Transverse colon (tissue), 4 donors: ENCODE results near the gene AGPAT4. TPM values are rescaled to one million over a fixed set of nuclear protein-coding genes. Genes with fewer than 3 reads are reported as not detected.
"Not testable (repeated sequence)": the region's sequence is repeated elsewhere in the genome, so short reads cannot be mapped to it uniquely, and the experiment has no call there.

Source experiments
- DNase-seq: peaks from one replicate; pipeline ENCODE4 v3.0.0-alpha.2; 2019
- H3K27ac ChIP-seq, 4 donors: fragments of 200-600 bp; sonication (generic); 2 replicates each; pipeline ENCODE4 v1.5.1; 2016 to 2018; ENCODE audit warnings: inconsistent platforms in 4 of 4
- H3K27me3 ChIP-seq: fragments of 200-600 bp; sonication (generic); 2 replicates; pipeline ENCODE4 v1.5.1; 2017; ENCODE audit warnings: inconsistent platforms
- H3K36me3 ChIP-seq, 4 donors: fragments of 200-600 bp; sonication (generic); 2 replicates each; pipeline ENCODE4 v1.5.1; 2017 to 2019; ENCODE audit warnings: inconsistent platforms in 4 of 4
- H3K4me1 ChIP-seq, 4 donors: fragments of 200-600 bp; sonication (generic); 2 replicates each; pipeline ENCODE4 v1.5.1; 2017 to 2020; ENCODE audit warnings: inconsistent platforms in 4 of 4
- H3K4me3 ChIP-seq, 4 donors: fragments of 200-600 bp; sonication (generic); 1 replicate in 1 of 4; 2 replicates in 3 of 4; pipeline versions ENCODE4 v1.5.1 to v1.6.1; 2017 to 2019; ENCODE audit warnings: inconsistent platforms in 4 of 4
- H3K9me3 ChIP-seq, 2 donors: fragments of 200-600 bp; sonication (generic); 2 replicates each; pipeline ENCODE4 v1.5.1; 2017 to 2019; ENCODE audit warnings: inconsistent platforms in 2 of 2
- EP300 ChIP-seq: sonication (generic); formaldehyde crosslinking; IDR thresholded peaks from one replicate; pipeline ENCODE4 v1.6.1; 2017; ENCODE audit warnings: antibody characterized with exemption, low read depth
- POLR2A ChIP-seq: fragments of 450-650 bp; IDR thresholded peaks from one replicate; pipeline ENCODE4 v1.6.1; 2016; ENCODE audit warnings: antibody characterized with exemption, mild to moderate bottlenecking, moderate library complexity
- POLR2AphosphoS5 ChIP-seq, 3 donors: sonication (generic); formaldehyde crosslinking; IDR thresholded peaks; one replicate each; pipeline ENCODE4 v1.6.1; 2016; ENCODE audit warnings: antibody characterized with exemption in 3 of 3
- WGBS, 2 donors: methylation state at CpG; one replicate each; pipeline ENCODE4 v1.1.5; 2018; ENCODE audit warnings: low coverage in 1 of 2; 5-methylcytosine and 5-hydroxymethylcytosine counted together
- in situ Hi-C, 4 donors: fragments of 200-750 bp; cut with MboI; loops; one replicate each; pipeline versions ENCODE4 v1.15.0 to v1.15.1; 2017; ENCODE audit warnings: low sequenced_read_pairs in 3 of 4, low pct_ligation_motif_present in 1 of 4, low pct_unique_long_range_greater_than_20kb in 1 of 4
- intact Hi-C: fragments of 100-400 bp; cut with DNase I; formaldehyde crosslinking; loops from one replicate; pipeline ENCODE4 v1.15.1; 2023; ENCODE audit warnings: low total_unique reads
- total RNA-seq, 4 donors: library from RNA; depleted of rRNA; stranded (reverse); fragments of >200 nt; gene quantifications; one replicate each; pipeline ENCODE4 v1.1.0, GENCODE V29; 2016
- TF ChIP-seq, protein P1 (sequence below), 5 experiments: fragments of 200-600 bp in 3 of 5; fragments of 450-650 bp in 2 of 5; sonication (generic) in 3 of 5; IDR thresholded peaks; 1 replicate in 2 of 5; 2 replicates in 3 of 5; pipeline ENCODE4 v1.5.1; 2016 to 2017; ENCODE audit warnings: antibody characterized with exemption in 5 of 5, inconsistent platforms in 3 of 5, mild to moderate bottlenecking in 2 of 5, moderate library complexity in 1 of 5

The AGPAT4 gene
- total RNA-seq, 4 donors from 2014 or later = 2.2 to 6.4 (median 4.4) TPM

DNA sequence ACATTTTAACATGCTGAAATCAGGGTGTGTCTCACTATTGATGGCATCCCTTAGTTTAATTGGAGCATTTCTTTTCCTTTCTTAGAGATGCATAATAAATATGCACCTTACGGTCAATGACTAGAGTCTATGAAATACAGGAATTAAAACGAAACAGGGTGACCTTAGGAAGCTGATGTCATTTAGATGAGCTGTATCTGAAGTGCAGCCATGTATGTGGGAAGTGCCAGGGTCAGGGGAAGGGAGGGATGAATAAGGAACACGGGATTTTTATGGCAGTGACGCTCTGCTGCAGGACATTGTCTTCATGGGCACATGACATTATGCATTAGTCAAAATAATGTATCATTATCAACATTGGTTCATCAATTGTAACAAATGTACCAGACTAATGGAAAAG is 84.0 kb downstream of the AGPAT4 start:
- H3K27ac ChIP-seq = no peak overlapping the region
- H3K4me3 ChIP-seq = no peak overlapping the region
- in situ Hi-C loops = no loop called here
- H3K36me3 ChIP-seq = no peaks in the 10 kb centered on the region
- no peaks in the 10 kb centered on the region for H3K27me3 ChIP-seq
- no peaks in the 10 kb centered on the region for H3K9me3 ChIP-seq
- 63 to 78% methylated on average over 4 of the region's 4 CpGs for WGBS, 2 donors
- no peaks in the 10 kb centered on the region for H3K4me1 ChIP-seq
- intact Hi-C loops = no loop called here
- no peak for DNase-seq
- TF ChIP-seq, protein P1, sequence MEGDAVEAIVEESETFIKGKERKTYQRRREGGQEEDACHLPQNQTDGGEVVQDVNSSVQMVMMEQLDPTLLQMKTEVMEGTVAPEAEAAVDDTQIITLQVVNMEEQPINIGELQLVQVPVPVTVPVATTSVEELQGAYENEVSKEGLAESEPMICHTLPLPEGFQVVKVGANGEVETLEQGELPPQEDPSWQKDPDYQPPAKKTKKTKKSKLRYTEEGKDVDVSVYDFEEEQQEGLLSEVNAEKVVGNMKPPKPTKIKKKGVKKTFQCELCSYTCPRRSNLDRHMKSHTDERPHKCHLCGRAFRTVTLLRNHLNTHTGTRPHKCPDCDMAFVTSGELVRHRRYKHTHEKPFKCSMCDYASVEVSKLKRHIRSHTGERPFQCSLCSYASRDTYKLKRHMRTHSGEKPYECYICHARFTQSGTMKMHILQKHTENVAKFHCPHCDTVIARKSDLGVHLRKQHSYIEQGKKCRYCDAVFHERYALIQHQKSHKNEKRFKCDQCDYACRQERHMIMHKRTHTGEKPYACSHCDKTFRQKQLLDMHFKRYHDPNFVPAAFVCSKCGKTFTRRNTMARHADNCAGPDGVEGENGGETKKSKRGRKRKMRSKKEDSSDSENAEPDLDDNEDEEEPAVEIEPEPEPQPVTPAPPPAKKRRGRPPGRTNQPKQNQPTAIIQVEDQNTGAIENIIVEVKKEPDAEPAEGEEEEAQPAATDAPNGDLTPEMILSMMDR (IDR thresholded peaks at IDR 0.05) = no peak
- TF ChIP-seq POLR2A (no peak), POLR2AphosphoS5 (IDR thresholded peaks at IDR 0.05) (no peak), EP300 (no peak)

DNA sequence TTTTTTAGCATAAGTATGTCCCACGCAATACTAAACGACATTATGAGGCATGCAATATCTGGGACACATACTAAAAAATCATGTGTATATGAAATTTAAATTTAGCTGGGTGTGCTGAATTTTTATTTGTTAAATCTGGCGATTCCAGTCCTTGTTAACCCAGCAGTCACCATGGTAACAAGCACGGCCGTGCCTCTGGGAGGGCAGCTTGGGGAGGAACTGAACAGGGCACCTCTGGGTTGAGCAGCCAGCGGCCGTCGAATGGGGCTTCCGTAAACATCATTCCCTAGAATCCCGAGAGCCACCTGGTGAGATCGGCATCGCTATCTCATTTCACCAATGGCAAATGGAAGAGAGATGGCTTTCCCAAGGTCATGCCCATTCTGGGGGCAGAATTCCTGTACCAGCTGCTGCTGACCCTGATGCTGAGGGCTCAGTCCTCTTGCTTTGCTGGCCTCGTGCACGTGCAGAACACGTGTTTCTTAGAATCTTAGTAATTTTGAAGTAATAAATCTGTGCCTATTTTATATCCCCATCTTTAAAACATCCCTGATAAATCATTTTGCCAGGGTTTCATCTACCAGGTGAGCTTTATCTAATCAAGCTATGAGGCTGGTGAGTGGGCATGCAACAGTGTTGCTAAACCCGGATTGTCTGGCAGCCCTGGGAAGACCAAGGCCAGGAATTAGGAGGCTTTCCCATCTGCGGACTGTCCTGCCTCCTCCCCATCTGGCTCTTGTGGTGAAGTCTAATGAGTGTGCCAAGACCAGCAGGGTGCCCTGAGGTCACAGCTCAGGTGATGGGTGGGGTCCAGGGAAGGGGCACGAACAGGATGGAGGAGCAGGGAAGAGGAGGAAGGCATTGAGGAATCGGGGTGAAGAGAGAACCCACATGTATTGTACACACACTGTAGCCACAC is 85.1 kb downstream of the AGPAT4 start:
- Histone ChIP-seq H3K4me1 (no peaks in the 10 kb centered on the region), H3K36me3 (no peaks in the 10 kb centered on the region), H3K4me3 (no peak overlapping the region), H3K9me3 (no peaks in the 10 kb centered on the region), H3K27ac (no peak overlapping the region), H3K27me3 (no peaks in the 10 kb centered on the region)
- in situ Hi-C loops = no loop called here
- intact Hi-C loops = no loop called here
- no peak for TF ChIP-seq POLR2AphosphoS5 (IDR thresholded peaks at IDR 0.05)
- TF ChIP-seq, protein P1 (IDR thresholded peaks at IDR 0.05) = no peak
- no peak for TF ChIP-seq EP300
- TF ChIP-seq POLR2A = no peak
- WGBS, 2 donors = 92 to 95% methylated on average over 3 to 19 of the region's 19 CpGs
- DNase-seq = no peak

DNA sequence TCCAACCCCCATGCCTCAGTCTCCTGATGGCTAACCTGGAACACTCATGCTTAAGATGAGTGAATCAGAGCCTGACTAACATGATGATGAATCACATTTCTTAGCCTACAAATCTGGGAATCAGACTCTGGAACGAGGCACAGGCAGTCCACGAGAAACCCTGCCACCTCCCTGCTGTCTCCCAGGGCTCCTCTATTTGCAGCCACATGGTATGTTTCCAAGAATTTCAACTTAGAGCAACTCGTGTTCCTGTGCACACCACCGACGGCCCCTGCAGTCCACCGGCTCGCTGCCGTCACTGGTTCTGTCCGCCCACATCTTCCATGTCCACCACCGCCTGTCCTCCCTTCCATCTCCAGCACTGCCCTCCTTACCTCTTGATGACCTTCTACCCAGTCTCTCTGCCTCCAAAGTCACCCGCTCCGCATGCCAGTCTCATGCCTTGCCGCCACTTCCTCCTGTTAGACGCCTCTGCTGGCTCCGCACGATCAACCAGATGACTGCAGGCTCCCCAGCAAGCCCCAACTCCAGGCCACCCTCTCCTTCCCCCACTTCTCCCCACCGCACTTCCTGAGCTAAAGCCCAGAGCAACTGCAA is 87.6 kb downstream of the AGPAT4 start:
- H3K27me3 ChIP-seq = no peaks in the 10 kb centered on the region
- intact Hi-C loops = no loop called here
- no peak overlapping the region for H3K4me3 ChIP-seq
- in situ Hi-C loops = no loop called here
- no peaks in the 10 kb centered on the region for H3K9me3 ChIP-seq
- WGBS, 2 donors = 79 to 96% methylated on average over 4 to 17 of the region's 17 CpGs
- H3K36me3 ChIP-seq = no peaks in the 10 kb centered on the region
- TF ChIP-seq, protein P1 (IDR thresholded peaks at IDR 0.05) = no peak
- TF ChIP-seq POLR2A (no peak), POLR2AphosphoS5 (IDR thresholded peaks at IDR 0.05) (no peak), EP300 (no peak)
- H3K27ac ChIP-seq = no peak overlapping the region
- DNase-seq = peak; percentile 28
- H3K4me1 ChIP-seq = no peaks in the 10 kb centered on the region

DNA sequence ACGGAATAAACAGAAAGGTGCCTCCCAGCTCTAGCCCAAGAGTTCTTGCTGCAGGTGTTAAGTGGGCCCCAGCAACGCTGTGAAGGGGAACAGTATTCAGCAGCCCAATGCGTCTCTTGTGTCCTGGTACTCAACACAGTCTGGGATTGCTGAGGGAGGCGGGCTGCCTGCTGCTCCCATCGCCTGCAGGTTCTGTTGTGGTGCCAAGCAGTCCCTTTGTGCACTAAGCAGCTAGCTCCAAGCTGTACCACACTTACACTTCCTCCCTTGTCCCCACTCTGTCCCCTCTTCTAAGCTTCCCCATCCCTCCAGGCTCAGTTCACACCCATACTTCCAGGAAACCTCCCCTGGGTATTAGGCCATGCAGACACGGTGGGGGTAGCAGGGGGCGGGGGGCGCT is 92.7 kb downstream of the AGPAT4 start:
- DNase-seq = no peak
- H3K4me3 ChIP-seq = no peak overlapping the region
- no peaks in the 10 kb centered on the region for H3K27me3 ChIP-seq
- in situ Hi-C loops = no loop called here
- no peaks in the 10 kb centered on the region for H3K36me3 ChIP-seq
- H3K9me3 ChIP-seq = no peaks in the 10 kb centered on the region
- H3K4me1 ChIP-seq = no peaks in the 10 kb centered on the region
- WGBS, 2 donors = 74 to 88% methylated on average over 3 to 8 of the region's 8 CpGs
- no peak overlapping the region for H3K27ac ChIP-seq
- TF ChIP-seq POLR2AphosphoS5 (IDR thresholded peaks at IDR 0.05) = no peak
- no peak for TF ChIP-seq EP300
- TF ChIP-seq POLR2A = no peak
- TF ChIP-seq, protein P1 (IDR thresholded peaks at IDR 0.05) = no peak
- intact Hi-C loops = no loop called here

DNA sequence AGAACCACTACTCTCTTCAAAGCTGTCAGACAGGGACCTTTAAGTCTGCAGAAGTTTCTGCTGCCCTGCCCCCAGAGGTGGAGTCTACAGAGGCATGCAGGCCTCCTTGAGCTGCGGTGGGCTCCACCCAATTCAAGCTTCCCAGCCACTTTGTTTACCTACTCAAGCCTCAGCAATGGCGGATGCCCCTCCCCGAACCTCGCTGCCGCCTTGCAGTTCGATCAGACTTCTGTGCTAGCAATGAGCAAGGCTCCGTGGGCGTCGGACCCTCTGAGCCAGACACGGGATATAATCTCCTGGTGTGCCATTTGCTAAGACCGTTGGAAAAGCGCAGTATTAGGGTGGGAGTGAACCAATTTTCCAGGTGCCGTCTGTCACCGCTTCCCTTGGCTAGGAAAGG is 95.7 kb downstream of the AGPAT4 start:
- H3K4me1 ChIP-seq, intact Hi-C loops, DNase-seq, H3K9me3 ChIP-seq, H3K27me3 ChIP-seq, H3K36me3 ChIP-seq, H3K4me3 ChIP-seq, in situ Hi-C loops, H3K27ac ChIP-seq: not testable (repeated sequence)
- WGBS, 2 donors = 93 to 94% methylated on average over 10 to 14 of the region's 14 CpGs

DNA sequence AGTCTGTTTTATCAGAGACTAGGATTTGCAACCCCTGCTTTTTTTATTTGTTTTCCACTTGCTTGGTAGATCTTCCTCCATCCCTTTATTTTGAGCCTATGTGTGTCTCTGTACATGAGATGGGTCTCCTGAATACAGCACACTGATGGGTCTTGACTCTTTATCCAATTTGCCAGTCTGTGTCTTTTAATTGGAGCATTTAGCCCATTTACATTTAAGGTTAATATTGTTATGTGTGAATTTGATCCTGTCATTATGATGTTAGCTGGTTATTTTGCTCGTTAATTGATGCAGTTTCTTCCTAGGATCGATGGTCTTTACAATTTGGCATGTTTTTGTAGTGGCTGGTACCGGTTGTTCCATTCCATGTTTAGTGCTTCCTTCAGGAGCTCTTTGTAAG is 97.4 kb downstream of the AGPAT4 start:
- intact Hi-C loops, H3K4me3 ChIP-seq, H3K4me1 ChIP-seq, H3K27ac ChIP-seq, H3K36me3 ChIP-seq, DNase-seq, H3K9me3 ChIP-seq, in situ Hi-C loops, H3K27me3 ChIP-seq: not testable (repeated sequence)
- WGBS, 2 donors = 84 to 88% methylated on average over 3 of the region's 3 CpGs
